Astrocyte of the cerebellum (primary cell): ENCODE data around the gene PEAK3.

Experiments
- DNase-seq: peaks from one replicate; pipeline ENCODE4 v3.0.0-alpha.2; 2011; ENCODE audit warnings: low read depth
- H3K4me3 ChIP-seq: 2 replicates; pipeline ENCODE4 v1.5.1; 2011; ENCODE audit warnings: mild to moderate bottlenecking, low read depth, low read length, moderate library complexity
- CTCF ChIP-seq: IDR thresholded peaks from 2 replicates; pipeline ENCODE4 v1.5.1; 2012; ENCODE audit warnings: low read length, low read depth, moderate library complexity, mild to moderate bottlenecking; ENCODE audit errors: missing control alignments
- in situ Hi-C: cut with HindIII; loops from 2 replicates; pipeline ENCODE4 v1.10.0; 2017; ENCODE audit warnings: low sequenced_read_pairs

Gene PEAK3

DNA sequence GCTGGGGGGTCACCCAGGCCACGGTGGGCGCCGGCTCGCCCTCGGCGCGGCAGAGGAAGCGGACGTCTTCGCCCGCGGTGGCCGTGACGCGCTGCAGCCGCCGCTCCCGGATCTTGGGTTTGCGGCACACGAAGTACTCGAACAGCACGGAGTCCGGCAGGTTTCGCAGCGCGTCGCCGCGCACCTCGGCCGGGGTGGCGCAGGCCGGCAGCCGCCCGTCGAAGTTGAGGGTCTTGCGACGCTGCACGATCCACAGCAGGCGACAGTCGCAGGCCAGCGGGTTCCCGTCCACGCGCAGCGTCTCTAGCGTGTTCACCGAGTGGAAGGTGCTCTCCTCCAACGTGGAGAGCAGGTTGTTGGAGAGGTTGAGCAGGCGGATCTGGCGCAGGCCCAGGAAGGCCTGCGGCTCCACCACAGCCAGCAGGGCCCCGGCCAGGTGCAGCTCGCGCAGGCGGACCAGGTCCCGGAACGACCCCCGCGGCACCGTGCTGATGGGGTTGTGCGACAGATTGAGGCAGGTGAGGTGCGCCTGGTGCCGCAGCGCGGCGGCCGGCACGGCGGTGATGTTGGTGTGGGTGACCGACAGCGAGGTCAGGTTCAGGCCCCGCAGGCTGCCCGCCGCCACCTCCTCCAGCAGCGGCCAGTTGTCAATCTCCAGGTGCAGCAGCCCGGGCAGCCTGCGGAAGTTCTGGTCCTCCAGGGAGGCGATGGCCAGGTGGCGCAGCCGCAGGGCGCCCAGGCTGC, 8.6 kb upstream of the PEAK3 start:
- no peak for TF ChIP-seq CTCF
- no peak overlapping the region for H3K4me3 ChIP-seq
- in situ Hi-C loops: no loop called here
- DNase-seq: no peak

GRCh38 chr19:2289714-2290435, 7.9 kb upstream of the PEAK3 start:
- no peak for DNase-seq
- no peak for TF ChIP-seq CTCF
- in situ Hi-C loops: no loop called here
- H3K4me3 ChIP-seq: no peak overlapping the region

- H3K4me3 ChIP-seq: no peak overlapping the region
- TF ChIP-seq CTCF: no peak
- no peak for DNase-seq
- in situ Hi-C loops: no loop called here
Observed at GRCh38 chr19:2288818-2289713, 7.1 kb upstream of the PEAK3 start.

DNA sequence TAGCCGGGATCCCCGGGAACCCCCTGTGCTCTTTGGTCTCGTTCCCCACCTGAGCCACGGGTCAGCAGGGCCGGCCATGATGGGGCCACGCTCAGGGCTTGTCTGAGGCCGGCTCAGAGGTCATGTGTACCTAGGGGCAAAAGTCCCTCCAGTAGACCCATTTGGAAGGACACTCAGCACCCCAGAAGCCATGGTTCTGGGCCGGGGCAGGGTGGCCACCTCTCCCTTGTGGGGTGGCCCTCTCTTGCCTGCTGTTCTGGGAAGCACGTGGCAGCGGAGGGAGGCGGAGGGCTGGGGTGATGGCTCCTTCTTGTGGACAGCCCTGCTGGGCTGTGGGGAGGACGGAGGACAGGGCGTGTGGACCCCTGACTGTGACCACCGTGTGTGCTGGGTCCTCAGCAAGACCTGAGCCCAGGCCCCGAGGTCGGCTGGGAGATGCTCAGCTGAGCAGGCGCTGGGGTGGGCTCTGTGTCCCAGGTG, 6.4 kb upstream of the PEAK3 start:
- TF ChIP-seq CTCF: no peak
- in situ Hi-C loops: no loop called here
- no peak for DNase-seq
- H3K4me3 ChIP-seq: no peak overlapping the region

DNA sequence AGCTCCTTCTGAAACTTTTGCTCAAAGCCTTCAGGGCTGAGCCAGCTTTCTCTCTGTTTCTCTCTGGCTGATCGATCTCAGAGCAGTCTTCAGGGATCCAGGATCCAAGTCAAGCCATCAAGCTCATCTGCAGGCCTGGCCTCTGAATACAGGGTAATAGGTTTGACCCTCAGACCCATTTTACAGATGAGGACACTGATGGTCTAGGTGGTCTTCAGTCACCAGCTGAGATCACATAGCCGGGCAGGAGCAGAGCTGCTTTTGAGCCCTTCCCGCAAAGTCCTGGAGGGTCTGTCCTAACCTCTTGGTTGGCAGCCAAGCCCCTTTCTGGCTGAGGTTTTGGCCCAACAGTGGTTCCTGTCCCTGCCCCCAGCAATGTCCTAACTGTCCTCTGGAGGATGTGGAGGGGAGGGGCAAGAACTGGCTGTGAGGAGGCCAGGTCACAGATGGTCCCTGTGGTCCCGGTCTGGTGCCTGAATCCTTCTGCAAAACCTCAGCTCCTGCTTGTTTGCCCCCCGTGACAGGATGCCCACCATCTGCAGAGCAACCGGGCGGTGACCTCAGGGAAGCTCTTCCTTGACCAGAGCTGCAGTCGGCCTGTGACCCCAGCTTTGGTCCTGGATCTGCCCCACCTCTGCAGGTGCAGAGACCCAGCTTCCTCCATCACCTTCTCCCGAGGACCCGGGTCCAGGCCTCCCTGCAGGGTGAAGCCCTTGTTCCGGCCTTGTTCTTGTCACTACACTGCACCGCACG, 5.8 kb upstream of the PEAK3 start:
- no peak for TF ChIP-seq CTCF
- in situ Hi-C loops: no loop called here
- no peak for DNase-seq
- no peak overlapping the region for H3K4me3 ChIP-seq
